ENCODE data around the gene MEIS1.

Gene MEIS1

DNA sequence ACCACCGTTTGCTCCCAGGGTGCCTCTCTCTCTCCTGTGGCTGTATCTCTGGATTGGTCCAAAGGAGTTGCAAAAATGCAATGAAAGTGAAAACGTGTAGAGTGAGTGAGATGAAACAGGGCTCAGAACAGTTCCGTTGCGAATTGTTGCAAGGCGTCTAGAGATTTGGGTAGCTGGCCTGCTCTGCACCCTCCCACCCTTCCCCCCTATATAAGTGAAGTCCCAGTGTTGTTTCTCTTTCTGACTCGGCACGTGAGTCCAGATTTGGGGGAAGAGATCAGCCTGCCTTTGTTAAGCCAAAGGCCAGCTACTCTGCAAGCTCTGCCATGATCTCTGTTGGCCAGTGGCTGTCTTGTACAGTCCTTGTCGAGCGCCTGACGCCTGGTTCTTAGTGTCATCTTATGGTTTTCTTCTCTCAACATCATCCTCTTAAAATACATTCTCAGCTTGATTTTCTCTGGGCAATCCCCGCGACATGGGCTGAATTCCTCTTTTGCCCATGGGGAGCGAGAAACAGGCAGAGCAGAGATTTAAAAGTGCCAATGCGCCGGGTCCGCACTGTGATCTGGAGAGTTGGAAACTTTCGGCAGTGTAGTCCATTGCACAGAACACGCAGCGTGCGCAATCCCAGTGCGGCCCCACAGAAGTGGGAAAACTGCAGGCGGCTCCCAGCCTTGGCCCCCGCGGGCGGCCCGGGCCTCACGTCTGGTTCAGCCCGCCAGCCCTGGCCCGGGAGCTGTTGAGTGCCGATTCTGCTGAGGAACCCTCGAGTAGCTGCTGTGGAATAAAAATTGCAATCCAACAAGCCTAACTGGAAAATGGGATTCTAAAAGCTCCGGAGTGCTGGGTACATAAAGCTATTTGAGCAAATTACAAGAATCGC is 9.3 kb downstream of the MEIS1 start:
- no peak for DNase-seq (ENCODE audit: low spot score)

GRCh38 chr2:66445076-66445924 is 10.4 kb downstream of the MEIS1 start:
- DNase-seq (ENCODE audit: low spot score), result peak; percentile 71

DNA sequence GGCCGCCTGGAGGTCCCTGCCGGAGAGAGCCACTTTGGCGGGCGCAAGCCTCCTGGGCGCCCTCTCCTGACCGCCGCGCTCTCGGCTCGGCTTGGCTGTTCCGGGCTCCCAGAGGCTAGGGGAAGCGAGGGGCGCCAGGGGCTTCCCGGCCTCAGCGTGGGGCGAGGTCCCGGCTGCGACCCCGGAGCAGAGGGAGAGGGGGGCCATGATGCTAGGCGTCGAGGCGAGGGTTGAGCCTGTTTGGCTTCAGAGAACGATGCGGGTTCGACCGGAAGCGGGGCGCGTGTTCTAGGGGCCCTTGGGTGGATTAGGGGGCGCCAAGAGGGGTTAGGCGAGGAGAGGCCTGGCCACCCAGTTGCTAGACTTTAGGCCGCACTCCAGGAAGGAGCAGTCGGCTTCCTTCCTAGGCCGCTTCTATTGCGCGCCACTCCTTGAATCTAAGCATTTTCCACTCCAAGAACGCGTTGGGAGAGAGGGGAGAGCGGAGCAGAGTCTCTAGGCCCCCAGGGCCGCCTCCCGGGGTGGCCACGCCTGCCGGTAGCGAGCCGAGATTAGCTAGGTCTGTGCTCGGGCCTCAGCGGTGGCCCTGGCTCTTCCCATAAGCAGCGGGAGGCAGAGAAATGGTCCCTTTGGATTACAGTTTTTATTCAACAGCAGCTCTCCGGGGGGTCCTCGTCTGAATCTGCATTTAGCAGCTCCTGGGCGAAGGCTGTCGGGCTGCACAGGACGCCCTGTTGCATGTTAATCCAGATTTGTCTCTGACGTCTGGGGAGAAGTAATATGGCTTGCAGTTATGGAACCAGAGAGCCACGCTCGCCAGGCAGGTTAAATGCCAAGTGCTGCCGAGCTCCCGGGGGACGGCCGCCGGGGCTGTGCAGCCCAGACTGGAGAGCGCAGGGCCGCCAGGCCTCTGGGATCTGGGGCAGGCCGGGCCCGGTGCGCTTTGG is 11.3 kb downstream of the MEIS1 start:
- DNase-seq (ENCODE audit: low spot score), result peak; percentile 78

GRCh38 chr2:66446941-66447340 is 12.0 kb downstream of the MEIS1 start:
- no peak for DNase-seq (ENCODE audit: low spot score)

- no peak for DNase-seq (ENCODE audit: low spot score)
Observed at GRCh38 chr2:66447677-66448076, 12.8 kb downstream of the MEIS1 start.

- DNase-seq (ENCODE audit: low spot score), result no peak
Observed at GRCh38 chr2:66448136-66448991, 13.4 kb downstream of the MEIS1 start.

GRCh38 chr2:66452214-66452613 is 17.3 kb downstream of the MEIS1 start:
- DNase-seq (ENCODE audit: low spot score), result no peak

GRCh38 chr2:66452917-66453316 is 18.0 kb downstream of the MEIS1 start:
- no peak for DNase-seq (ENCODE audit: low spot score)

- DNase-seq (ENCODE audit: low spot score), result no peak
Observed at GRCh38 chr2:66455490-66455889, 20.6 kb downstream of the MEIS1 start.

DNA sequence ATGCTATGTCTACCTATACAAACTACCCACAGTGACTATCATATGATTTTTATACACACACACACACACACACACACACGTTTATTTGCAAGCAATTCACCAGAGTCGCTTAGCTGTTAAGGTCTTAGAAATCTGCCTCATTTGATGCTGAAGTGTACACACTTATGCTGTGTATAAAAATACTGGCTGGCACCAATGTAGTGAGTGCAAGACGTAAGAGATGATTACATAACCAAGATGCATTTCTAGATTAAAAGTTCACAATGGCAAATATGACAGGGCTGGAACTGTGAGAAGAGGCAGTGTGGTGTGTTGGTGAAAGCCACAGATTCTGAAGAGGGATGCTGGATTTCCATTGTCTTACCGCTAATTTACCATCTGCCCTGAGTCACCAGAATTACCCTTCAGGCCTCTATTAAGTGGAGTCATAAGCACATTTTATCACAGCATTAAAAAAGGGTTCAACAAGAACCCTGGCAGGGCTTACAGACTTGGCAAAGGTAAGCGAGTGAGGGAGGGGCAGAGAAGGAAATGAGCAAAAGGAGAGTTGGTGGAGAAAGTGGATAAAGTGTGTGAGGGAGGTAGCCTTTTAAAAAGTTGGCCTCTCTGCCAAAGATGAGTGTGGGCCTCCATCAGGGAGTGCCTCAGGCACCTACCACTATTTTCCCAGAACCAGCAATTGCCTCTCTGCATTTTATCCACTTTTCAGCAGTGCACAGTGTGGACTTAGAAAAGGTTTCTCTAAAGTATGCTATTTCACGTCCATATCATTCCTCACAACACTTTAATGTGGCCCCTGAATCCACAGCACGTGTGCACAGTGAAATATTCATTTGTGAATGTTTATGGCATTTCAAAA is 21.5 kb downstream of the MEIS1 start:
- no peak for DNase-seq (ENCODE audit: low spot score)

GRCh38 chr2:66457545-66457944 is 22.6 kb downstream of the MEIS1 start:
- no peak for DNase-seq (ENCODE audit: low spot score)

DNA sequence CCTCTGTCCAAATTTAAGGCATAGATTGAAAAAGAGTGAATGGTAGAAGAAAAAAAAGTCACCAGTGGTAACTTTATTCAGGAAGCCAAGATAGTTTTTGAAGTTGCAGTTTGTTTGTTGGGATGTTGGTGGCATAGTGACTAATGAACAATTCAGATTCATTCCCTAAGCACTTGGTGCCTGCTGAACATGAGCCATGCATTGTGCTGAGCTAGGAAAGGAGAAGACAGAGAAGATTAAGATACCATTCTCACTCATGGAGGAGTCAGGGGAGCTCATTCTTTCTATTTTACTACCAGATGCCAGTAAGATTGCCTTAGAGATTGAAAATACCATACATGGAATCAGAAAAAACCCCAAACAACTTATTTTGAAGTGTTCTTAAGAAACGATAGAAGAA is 25.1 kb downstream of the MEIS1 start:
- no peak for DNase-seq (ENCODE audit: low spot score)

GRCh38 chr2:66461001-66461663 is 26.2 kb downstream of the MEIS1 start:
- no peak for DNase-seq (ENCODE audit: low spot score)

GRCh38 chr2:66461664-66462500 is 27.0 kb downstream of the MEIS1 start:
- DNase-seq (ENCODE audit: low spot score), result no peak

DNA sequence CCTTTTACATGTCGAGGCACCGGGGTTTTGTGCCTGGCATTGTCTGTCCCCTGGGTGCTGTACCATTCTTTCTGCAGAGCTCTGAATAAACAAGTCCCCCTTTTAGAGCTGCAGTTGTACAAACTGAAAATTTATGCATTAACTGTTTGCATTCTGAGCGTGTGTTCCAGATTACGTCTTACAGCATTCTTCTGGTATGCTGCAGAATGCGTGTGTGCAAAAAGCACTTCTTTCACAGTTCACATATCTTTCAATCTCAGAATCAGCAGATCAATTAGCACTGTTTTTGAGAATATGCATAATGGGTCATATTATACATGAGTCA is 27.5 kb downstream of the MEIS1 start:
- no peak for DNase-seq (ENCODE audit: low spot score)

- DNase-seq (ENCODE audit: low spot score), result no peak
Observed at GRCh38 chr2:66463206-66463755, 28.4 kb downstream of the MEIS1 start.

DNA sequence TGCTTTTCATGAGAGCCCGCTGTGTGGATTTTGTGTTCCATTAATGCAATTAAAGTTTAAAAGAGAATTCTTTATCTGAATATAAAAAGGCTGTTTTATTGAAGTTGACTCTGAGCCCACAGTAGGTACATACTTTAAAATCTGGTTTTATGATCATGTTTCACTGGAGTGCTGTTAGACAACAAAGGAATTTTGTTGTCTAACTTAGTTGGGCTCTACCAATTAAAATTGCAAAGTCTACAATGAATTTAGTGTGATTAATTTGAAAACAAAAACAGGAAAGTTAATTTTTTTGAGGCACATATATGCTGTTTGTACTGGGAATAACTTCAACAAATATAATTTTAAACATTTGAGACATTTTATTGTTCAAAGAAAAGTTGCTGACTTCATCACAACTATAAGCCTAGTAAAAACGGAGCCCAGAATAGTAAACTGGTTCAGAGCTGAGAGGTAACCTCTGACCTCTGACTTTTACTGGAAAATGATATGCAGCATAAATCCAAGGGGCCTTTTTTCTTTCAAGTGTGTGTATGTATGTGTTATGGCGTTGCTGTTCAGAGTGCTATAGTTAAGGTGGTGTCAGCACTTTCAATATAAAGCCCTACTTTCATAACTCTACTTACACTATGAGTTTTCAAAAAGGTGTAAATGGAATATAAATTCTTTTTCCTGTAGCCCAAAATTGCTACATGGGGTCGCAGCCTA is 30.2 kb downstream of the MEIS1 start:
- no peak for DNase-seq (ENCODE audit: low spot score)

- DNase-seq (ENCODE audit: low spot score), result no peak
Observed at GRCh38 chr2:66466433-66466832, 31.5 kb downstream of the MEIS1 start.
